ENCODE results near the gene TRUB1. TPM values are rescaled to one million over a fixed set of nuclear protein-coding genes. Genes with fewer than 3 reads are reported as not detected.
"Not testable (repeated sequence)": the region's sequence is repeated elsewhere in the genome, so short reads cannot be mapped to it uniquely, and the experiment has no call there.

The TRUB1 gene
- total RNA-seq, 2 donors from 2014 or later: 11.7 to 12.6 TPM

GRCh38 chr10:114920459-114920858 is 17.5 kb upstream of the TRUB1 start:
- DNase-seq: no peak
- intact Hi-C loops (cut with DNase I, micrococcal nuclease): no loop called here
- no peak for ATAC-seq

- intact Hi-C loops (cut with DNase I, micrococcal nuclease): no loop called here
- ATAC-seq (no peak), DNase-seq (no peak)
Measured at GRCh38 chr10:114922003-114922402, 16.0 kb upstream of the TRUB1 start.

GRCh38 chr10:114923551-114923950 is 14.4 kb upstream of the TRUB1 start:
- intact Hi-C loops (cut with DNase I, micrococcal nuclease): no loop called here
- DNase-seq (no peak), ATAC-seq (no peak)

GRCh38 chr10:114925587-114926586 is 12.1 kb upstream of the TRUB1 start:
- intact Hi-C loops (cut with DNase I, micrococcal nuclease): no loop called here
- ATAC-seq: no peak

GRCh38 chr10:114928818-114929217 is 9.2 kb upstream of the TRUB1 start:
- no peak for DNase-seq
- intact Hi-C loops (cut with DNase I, micrococcal nuclease): no loop called here
- no peak for ATAC-seq

More at GRCh38 chr10:114925587-114926586, 12.1 kb upstream of the TRUB1 start:
- no peak for DNase-seq

GRCh38 chr10:114930320-114930719 is 7.7 kb upstream of the TRUB1 start:
- intact Hi-C loops (cut with DNase I, micrococcal nuclease): no loop called here
- DNase-seq (no peak), ATAC-seq (no peak)

- ATAC-seq (no peak), DNase-seq (no peak)
- intact Hi-C loops (cut with DNase I, micrococcal nuclease): no loop called here
Measured at GRCh38 chr10:114931072-114931679, 6.8 kb upstream of the TRUB1 start.

GRCh38 chr10:114932225-114932624 is 5.8 kb upstream of the TRUB1 start:
- no peak for DNase-seq
- intact Hi-C loops (cut with DNase I, micrococcal nuclease): no loop called here
- no peak for ATAC-seq

GRCh38 chr10:114932945-114933344 is 5.0 kb upstream of the TRUB1 start:
- no peak for ATAC-seq
- intact Hi-C loops (cut with DNase I, micrococcal nuclease): no loop called here
- no peak for DNase-seq

- intact Hi-C loops (cut with DNase I, micrococcal nuclease): no loop called here
- no peak for ATAC-seq
- no peak for DNase-seq
Measured at GRCh38 chr10:114933588-114933987, 4.4 kb upstream of the TRUB1 start.

GRCh38 chr10:114933995-114934394 is 4.0 kb upstream of the TRUB1 start:
- DNase-seq; ATAC-seq; intact Hi-C loops (cut with DNase I, micrococcal nuclease): not testable (repeated sequence)

GRCh38 chr10:114938856-114939193 is 830 bp downstream of the TRUB1 start:
- ATAC-seq (no peak), DNase-seq (no peak)
- intact Hi-C loops (cut with DNase I, micrococcal nuclease): no loop called here

- intact Hi-C loops (cut with DNase I, micrococcal nuclease): no loop called here
- DNase-seq (no peak), ATAC-seq (no peak)
Measured at GRCh38 chr10:114940735-114941134, 2.7 kb downstream of the TRUB1 start.

GRCh38 chr10:114943000-114943399 is 5.0 kb downstream of the TRUB1 start:
- intact Hi-C loops (cut with DNase I, micrococcal nuclease): no loop called here
- DNase-seq: no peak
- ATAC-seq: no peak

- DNase-seq: no peak
- no peak for ATAC-seq
- intact Hi-C loops (cut with DNase I, micrococcal nuclease): no loop called here
Measured at GRCh38 chr10:114953047-114953446, 15.1 kb downstream of the TRUB1 start.

- intact Hi-C loops (cut with DNase I, micrococcal nuclease): no loop called here
- DNase-seq (no peak), ATAC-seq (no peak)
Measured at GRCh38 chr10:114955984-114956383, 18.0 kb downstream of the TRUB1 start.

- intact Hi-C loops (cut with DNase I, micrococcal nuclease): no loop called here
- DNase-seq: no peak
- ATAC-seq: no peak
Measured at GRCh38 chr10:114956466-114956865, 18.5 kb downstream of the TRUB1 start.

GRCh38 chr10:114957122-114957521 is 19.1 kb downstream of the TRUB1 start:
- no peak for ATAC-seq
- no peak for DNase-seq
- intact Hi-C loops (cut with DNase I, micrococcal nuclease): no loop called here

GRCh38 chr10:114957673-114958072 is 19.7 kb downstream of the TRUB1 start:
- ATAC-seq (no peak), DNase-seq (no peak)
- intact Hi-C loops (cut with DNase I, micrococcal nuclease): no loop called here

GRCh38 chr10:114962441-114962840 is 24.4 kb downstream of the TRUB1 start:
- intact Hi-C loops (cut with DNase I, micrococcal nuclease): no loop called here
- DNase-seq (peak; percentile 25 to 26), ATAC-seq (peak; percentile 94)
